HG02798 (cell line): ENCODE data around the gene CCT2.

ENCODE experiments used
- ATAC-seq: cut with Tn5 transposase; IDR thresholded peaks from one replicate; pipeline ENCODE4 v1.9.1; 2021; ENCODE audit warnings: mild to moderate bottlenecking; ENCODE audit not compliant: unreplicated experiment, poor library complexity

Gene CCT2

DNA sequence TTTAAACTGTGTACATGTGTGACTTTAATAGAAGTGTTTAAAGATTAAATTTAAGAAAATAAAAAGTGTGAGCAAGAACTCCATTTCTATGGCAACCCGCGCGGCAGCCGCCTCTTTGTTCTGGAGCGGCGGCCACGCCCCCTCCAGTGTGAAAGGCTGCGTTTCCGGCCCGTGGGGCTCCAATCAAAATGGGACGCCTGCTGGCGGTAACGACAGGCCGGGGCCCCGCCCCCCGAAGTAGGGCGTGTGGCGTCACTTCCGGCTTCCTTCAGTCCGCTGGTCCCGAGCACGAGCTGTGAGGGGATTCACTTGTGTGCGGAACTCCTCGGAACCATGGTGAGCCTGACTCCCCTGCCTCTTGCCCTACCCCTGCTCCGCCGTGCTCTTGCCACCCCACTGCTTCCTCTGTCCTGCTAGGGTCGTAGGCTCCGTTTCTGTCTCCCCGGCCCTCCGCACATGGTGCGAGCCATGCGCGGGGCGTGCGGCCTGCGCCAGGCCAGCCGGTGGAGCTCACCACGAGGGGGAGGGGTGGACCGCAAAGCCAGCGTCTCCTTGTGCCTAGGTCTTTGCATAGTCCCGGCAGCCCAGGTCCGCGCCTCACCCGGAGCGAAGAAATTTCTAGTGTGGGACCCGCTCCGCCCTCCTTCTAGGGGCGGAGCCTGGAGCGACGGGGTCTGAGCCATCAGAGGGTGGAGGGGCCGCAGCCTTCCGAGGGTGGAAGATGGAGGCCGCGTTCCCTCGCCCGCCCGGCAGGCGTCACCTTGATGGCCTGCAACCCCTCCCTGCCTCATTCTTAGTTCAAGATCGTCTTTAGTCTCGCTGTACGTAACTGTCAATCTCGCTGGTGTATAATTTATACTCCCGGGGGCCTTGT is at the start of gene CCT2:
Gene CCT2 (plus strand): TSS at position 271 of the 874 bp plus-strand sequence. CDS start 63 bp downstream, at position 334.
- ATAC-seq: peak; percentile 98

DNA sequence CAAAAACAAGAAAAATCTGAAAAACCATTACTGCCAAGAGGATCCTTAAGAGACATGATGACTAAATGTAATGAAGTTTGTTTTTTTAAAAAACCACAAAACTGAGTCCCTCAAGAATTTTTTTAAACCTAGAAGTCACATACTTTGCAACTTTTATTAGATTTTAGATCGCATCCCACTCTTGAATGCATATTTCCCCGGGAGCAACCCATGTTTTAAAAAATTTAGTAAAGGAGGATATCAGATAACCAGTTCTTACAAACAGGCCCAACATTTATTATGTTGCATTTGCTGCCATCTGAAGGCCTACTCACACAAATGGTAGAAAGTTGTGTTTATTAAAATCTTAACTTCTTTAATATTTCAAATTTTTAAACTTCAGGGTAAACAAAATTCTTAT is 44.3 kb upstream of the CCT2 start:
- ATAC-seq: no peak

- no peak for ATAC-seq
These were observed 41.2 kb upstream of the CCT2 start for GRCh38 chr12:69544087-69544486.

- no peak for ATAC-seq
These were observed 40.2 kb upstream of the CCT2 start for GRCh38 chr12:69545081-69545480.

GRCh38 chr12:69546693-69547438 is 38.4 kb upstream of the CCT2 start:
- peak; percentile 79 for ATAC-seq

- ATAC-seq: no peak
These were observed 36.6 kb upstream of the CCT2 start for GRCh38 chr12:69548687-69549086.

- ATAC-seq: no peak
These were observed 34.5 kb upstream of the CCT2 start for GRCh38 chr12:69550569-69551350.

DNA sequence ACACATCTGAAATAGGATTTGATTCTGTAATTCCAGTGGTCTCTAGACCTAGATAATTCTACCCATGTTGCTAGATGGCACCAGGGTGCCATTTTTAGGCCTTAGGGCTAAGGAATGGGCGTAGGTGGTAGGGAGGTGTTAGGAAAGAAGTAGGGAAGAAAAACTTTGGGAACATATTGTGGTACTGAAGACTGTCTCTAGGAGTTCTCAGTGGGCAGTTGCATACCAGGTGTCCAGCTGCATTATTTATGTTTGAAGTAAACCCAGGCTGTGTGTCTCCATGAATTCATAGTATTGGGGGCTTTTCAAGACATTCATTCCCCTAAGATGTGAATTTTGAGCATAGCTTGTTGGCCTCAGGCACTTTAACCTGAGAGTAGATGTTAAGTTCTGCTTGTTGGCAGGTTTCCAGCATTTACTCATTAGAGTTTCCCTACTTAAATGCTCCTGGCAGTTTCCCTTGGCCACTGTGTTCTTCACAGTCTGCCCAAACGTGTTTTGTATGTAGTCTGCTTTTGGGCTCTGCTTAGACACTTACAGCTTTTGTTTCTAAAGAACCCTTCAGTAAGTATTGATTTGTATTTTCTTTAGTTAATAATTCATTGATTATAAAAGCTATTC is 31.5 kb upstream of the CCT2 start:
- no peak for ATAC-seq

GRCh38 chr12:69555461-69555860 is 29.8 kb upstream of the CCT2 start:
- ATAC-seq: no peak

GRCh38 chr12:69556383-69556782 is 28.9 kb upstream of the CCT2 start:
- no peak for ATAC-seq

- ATAC-seq: no peak
These were observed 22.0 kb upstream of the CCT2 start for GRCh38 chr12:69563166-69563762.

- no peak for ATAC-seq
These were observed 18.7 kb upstream of the CCT2 start for GRCh38 chr12:69566603-69567002.

DNA sequence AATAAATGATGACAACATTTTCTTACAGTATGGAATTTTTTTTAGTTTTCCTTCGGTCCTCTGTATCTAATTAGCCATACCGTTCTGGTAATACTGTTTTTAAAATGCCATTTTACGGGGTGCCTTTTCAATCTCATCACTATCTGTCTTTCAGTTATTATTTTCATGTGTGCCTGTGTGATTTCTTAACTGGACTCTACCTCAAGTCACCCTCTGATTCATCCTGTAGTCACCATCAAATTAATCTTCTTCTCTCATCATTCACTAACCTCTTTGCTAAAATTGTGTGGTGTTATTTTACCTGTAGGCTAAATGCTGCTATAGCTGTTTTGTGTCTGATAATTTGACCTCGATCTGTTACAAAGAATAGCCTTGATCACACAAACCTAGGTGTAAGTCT is 16.0 kb upstream of the CCT2 start:
- ATAC-seq: no peak

GRCh38 chr12:69570000-69570516 is 15.2 kb upstream of the CCT2 start:
- no peak for ATAC-seq

DNA sequence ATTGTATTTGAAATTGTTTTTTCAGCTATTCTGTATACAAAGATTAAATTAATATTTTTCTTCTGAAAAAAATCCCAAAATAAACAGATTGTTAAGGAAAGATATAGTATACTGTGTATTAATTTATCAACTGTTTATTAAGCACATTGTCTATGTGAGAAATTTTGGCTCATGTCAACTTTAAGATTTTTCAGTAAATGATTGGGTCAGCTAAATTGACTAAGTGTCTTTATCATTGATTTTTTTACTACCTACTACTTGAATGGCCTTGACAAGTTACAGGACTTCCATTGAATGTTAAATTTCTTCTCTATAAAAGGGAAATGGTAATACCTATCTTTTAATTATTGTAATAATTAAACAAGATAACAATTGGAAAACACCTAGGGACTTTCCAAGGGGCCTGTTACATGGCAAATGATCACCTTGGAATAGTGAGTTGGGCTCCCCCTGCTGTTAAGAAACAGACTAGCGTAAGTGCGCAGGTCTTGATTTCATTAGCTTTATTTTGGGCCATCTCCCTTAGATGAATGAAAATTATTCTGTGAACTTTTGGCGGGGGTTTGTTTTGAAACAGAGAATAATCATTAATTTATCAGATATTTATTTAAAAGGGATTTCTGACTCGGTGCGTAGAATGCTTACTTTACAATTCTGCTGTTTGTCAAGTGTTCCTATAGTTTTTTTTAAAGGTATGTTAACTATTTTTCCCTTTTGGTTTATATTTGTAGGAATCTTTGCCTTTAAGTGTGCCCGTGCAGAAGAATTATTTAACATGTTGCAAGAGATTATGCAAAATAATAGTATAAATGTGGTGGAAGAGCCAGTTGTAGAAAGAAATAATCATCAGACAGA is 14.5 kb upstream of the CCT2 start:
- peak; percentile 75 for ATAC-seq

DNA sequence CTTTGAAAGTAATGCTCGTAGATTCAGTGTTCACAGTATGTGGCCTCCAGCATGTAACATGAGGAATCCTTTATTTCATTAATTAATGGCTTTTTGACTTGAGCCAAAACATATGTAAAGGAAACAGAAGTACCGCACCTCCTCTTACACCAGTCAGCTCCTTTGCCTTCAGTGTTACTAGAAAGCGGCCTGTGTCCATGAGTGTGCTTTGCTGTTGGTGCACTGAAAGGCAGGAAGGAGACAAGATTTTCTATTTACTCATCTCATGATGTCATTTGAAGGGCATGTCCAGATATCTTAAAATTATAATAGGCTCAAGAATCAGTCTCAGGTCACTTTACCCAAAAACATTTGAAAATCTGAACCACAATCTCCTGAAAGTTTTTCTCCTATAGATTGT is 9.9 kb upstream of the CCT2 start:
- ATAC-seq: no peak

DNA sequence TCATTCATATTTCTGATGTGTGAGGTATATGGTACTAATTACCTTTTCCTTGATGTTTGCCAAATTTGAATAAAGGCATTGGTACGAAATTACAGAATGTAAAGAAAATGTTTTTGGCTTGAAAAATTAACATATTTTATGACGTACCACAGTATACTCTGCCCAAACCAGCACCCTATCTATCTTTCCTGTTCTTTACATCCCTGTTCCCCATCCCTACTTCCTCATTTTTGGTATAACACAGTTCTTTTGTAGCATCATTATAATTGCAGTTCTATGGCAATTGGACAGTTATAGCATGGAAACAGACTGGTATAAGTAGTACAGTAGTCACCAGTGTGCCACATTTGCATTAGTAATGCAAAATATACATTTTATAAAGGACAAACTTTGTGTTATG is 7.0 kb upstream of the CCT2 start:
- ATAC-seq: no peak

DNA sequence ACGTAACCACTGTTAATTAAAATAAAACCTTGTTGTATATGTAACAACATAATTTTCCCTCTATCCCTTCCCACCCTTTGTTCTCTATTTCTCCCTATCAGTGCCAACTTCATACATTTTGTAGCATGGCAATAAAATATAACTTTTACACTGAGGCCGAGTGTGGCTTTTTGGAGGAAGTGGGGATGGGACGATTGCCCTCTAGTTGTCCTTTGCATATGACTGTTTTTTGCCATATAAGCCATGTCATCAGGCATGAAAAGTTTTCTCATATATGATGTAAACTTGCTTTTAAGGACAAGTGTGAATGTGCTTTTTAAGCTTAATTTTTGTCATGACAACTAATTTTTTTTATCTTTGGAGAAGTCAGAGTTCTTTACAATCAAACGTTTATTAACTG is 6.2 kb upstream of the CCT2 start:
- ATAC-seq: no peak

GRCh38 chr12:69580074-69580473 is 5.2 kb upstream of the CCT2 start:
- no peak for ATAC-seq
